GM10248 (cell line): ENCODE results near the gene ADGRG1.

ENCODE experiments used
- CTCF ChIA-PET: fragments of 300-600 bp; sonication (Branson Sonifier 250); formaldehyde crosslinking; extraction: SDS; loops from one replicate; lab custom pipeline; 2021; ENCODE audit warnings: antibody characterized with exemption; lab: Yijun Ruan, JAX
- POLR2A ChIA-PET: fragments of 350-650 bp; sonication (Branson Sonifier 250); formaldehyde crosslinking; extraction: SDS; loops from one replicate; lab custom pipeline; 2020; ENCODE audit warnings: antibody characterized with exemption; lab: Yijun Ruan, JAX
- DNase-seq: peaks from one replicate; pipeline ENCODE4 v3.0.0; 2012; ENCODE audit errors: extremely low spot score
- CTCF ChIP-seq: IDR thresholded peaks from 2 replicates; pipeline ENCODE4 v1.5.1; 2012; ENCODE audit warnings: mild to moderate bottlenecking, low read depth; ENCODE audit errors: extremely low read depth, missing control alignments, control extremely low read depth

Gene ADGRG1

GRCh38 chr16:57628008-57628781, at the start of gene ADGRG1:
ADGRG1 (plus strand) TSS chr16:57628630; CDS start chr16:57650288, 21,658 bp downstream.
- TF ChIP-seq CTCF, result no peak
- DNase-seq, result peak; percentile 47
- ChIA-PET CTCF (interaction anchor here (1.2 to 6.2 kb wide), 6 partner anchors 13 to 37 kb away, joined by 3 to 32 read pairs (median 6); no protein-coding TSS in a partner anchor), POLR2A (no interaction called here)

GRCh38 chr16:57579361-57579665, 49.1 kb upstream of the ADGRG1 start:
- CTCF ChIA-PET, result interaction anchor here (8.3 to 14.6 kb wide), 3 partner anchors 13 to 68 kb away, joined by 79 to 219 read pairs (median 179); no protein-coding TSS in a partner anchor
- POLR2A ChIA-PET, result no interaction called here
- no peak for DNase-seq
- TF ChIP-seq CTCF, result no peak

- CTCF ChIA-PET, result interaction anchor here (1.0 to 14.6 kb wide), 4 partner anchors 8 to 62 kb away, joined by 3 to 219 read pairs (median 18); no protein-coding TSS in a partner anchor
- POLR2A ChIA-PET, result no interaction called here
- DNase-seq, result no peak
- no peak for TF ChIP-seq CTCF
These were observed 43.3 kb upstream of the ADGRG1 start for GRCh38 chr16:57585051-57585687.

GRCh38 chr16:57588831-57589230, 39.6 kb upstream of the ADGRG1 start:
- ChIA-PET POLR2A (no interaction called here), CTCF (interaction anchor here (0.9 to 14.6 kb wide), 4 partner anchors 11 to 59 kb away, joined by 3 to 219 read pairs (median 99); no protein-coding TSS in a partner anchor)
- no peak for TF ChIP-seq CTCF
- DNase-seq, result no peak

GRCh38 chr16:57589374-57589773, 39.1 kb upstream of the ADGRG1 start:
- DNase-seq, result no peak
- TF ChIP-seq CTCF, result no peak
- CTCF ChIA-PET, result interaction anchor here (3.7 to 11.2 kb wide), 4 partner anchors 11 to 58 kb away, joined by 19 to 179 read pairs (median 76); no protein-coding TSS in a partner anchor
- POLR2A ChIA-PET, result interaction anchor here (0.6 kb wide), 1 partner anchor 21 kb away, joined by 3 read pairs; no protein-coding TSS in a partner anchor

- ChIA-PET POLR2A (interaction anchor here (0.8 to 0.9 kb wide), 2 partner anchors 11 to 19 kb away, joined by 3 read pairs; no protein-coding TSS in a partner anchor), CTCF (interaction anchor here (0.6 to 11.2 kb wide), 36 partner anchors 11 to 209 kb away, joined by 3 to 179 read pairs (median 4); partner anchors contain the start of genes ADGRG5 and KATNB1)
- TF ChIP-seq CTCF, result no peak
- no peak for DNase-seq
These were observed 37.8 kb upstream of the ADGRG1 start for GRCh38 chr16:57590654-57591085.
